ENCODE measurements around the gene PSORS1C2.

Gene PSORS1C2

DNA sequence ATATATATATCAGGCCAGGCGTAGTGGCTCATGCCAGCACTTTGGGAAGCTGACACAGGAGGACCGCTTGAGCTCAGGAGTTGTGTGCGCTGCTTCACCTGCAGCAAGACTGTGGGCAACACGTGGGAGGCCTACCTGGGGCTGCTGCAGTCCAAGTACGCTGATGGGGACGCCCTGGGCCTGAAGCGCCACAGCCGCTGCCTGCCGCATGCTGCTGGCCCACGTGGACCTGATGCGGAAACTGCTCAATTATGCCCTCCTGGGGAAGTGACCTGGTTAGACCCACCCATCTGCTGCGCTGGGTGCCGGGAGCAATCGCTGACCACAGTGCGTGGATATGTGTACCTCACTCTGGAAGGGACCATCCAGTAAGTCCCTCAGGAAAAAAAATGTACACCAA, 1.8 kb upstream of the PSORS1C2 start:
- TF ChIP-seq CTCF (conservative IDR thresholded peaks at IDR 0.05; ENCODE audit: control insufficient read depth, insufficient read depth, low read depth, low read length) = no peak
- H3K4me3 ChIP-seq (ENCODE audit: control insufficient read depth, low read depth, low read length) = no peak overlapping the region
- DNase-seq (ENCODE audit: low read depth) = no peak

GRCh38 chr6:31139599-31139998, 733 bp upstream of the PSORS1C2 start:
- H3K4me3 ChIP-seq (ENCODE audit: control insufficient read depth, low read depth, low read length) = no peak overlapping the region
- no peak for TF ChIP-seq CTCF (conservative IDR thresholded peaks at IDR 0.05; ENCODE audit: control insufficient read depth, insufficient read depth, low read depth, low read length)
- DNase-seq (ENCODE audit: low read depth) = peak; percentile 8

- no peak overlapping the region for H3K4me3 ChIP-seq (ENCODE audit: control insufficient read depth, low read depth, low read length)
- no peak for TF ChIP-seq CTCF (conservative IDR thresholded peaks at IDR 0.05; ENCODE audit: control insufficient read depth, insufficient read depth, low read depth, low read length)
- no peak for DNase-seq (ENCODE audit: low read depth)
Measured at GRCh38 chr6:31135710-31136109, 3.2 kb downstream of the PSORS1C2 start.

DNA sequence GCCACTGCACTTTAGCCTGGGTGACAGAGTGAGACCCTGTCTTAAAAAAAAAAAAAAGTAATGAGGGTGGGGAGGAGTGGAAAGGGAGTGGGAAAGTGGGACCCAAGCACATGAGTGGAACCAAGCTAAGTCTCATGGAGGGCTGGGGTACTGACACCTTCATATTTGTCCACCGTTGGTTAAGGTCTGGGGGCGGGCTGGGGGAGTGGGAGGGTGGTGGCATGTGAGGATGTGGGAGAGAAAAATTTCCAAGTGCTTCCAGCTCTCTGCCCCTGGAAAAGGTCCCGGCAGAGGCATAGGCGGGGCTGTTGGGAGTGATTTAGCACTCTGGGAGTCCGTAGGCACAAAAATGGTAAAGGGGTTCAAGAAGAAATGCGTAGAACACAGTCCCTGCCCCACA, 6.1 kb downstream of the PSORS1C2 start:
- H3K4me3 ChIP-seq (ENCODE audit: control insufficient read depth, low read depth, low read length) = no peak overlapping the region
- no peak for TF ChIP-seq CTCF (conservative IDR thresholded peaks at IDR 0.05; ENCODE audit: control insufficient read depth, insufficient read depth, low read depth, low read length)
- no peak for DNase-seq (ENCODE audit: low read depth)

GRCh38 chr6:31131595-31131994, 7.3 kb downstream of the PSORS1C2 start:
- DNase-seq (ENCODE audit: low read depth) = no peak
- no peak for TF ChIP-seq CTCF (conservative IDR thresholded peaks at IDR 0.05; ENCODE audit: control insufficient read depth, insufficient read depth, low read depth, low read length)
- H3K4me3 ChIP-seq (ENCODE audit: control insufficient read depth, low read depth, low read length) = no peak overlapping the region

DNA sequence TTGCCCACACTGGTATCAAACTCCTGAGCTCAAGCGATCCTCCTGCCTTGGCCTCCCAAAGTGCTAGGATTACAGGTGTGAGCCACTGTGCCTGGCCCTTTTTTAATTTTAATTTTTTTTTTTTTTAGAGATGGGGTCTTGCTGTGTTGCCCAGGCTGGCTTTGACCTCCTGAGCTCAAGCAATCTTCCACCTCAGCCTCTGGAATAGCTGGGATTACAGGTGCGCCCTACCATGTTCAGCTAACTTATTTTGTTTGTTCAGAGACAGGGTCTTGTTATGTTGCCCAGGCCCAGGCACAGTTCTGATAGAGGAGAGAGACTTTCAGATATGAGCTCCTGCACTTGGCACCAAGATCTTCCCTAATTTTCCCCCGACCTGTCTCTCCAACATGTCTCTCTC, 8.1 kb downstream of the PSORS1C2 start:
- no peak for DNase-seq (ENCODE audit: low read depth)
- H3K4me3 ChIP-seq (ENCODE audit: control insufficient read depth, low read depth, low read length) = no peak overlapping the region
- no peak for TF ChIP-seq CTCF (conservative IDR thresholded peaks at IDR 0.05; ENCODE audit: control insufficient read depth, insufficient read depth, low read depth, low read length)

- TF ChIP-seq CTCF (conservative IDR thresholded peaks at IDR 0.05; ENCODE audit: control insufficient read depth, insufficient read depth, low read depth, low read length) = no peak
- no peak overlapping the region for H3K4me3 ChIP-seq (ENCODE audit: control insufficient read depth, low read depth, low read length)
- no peak for DNase-seq (ENCODE audit: low read depth)
Measured at GRCh38 chr6:31129130-31129529, 9.7 kb downstream of the PSORS1C2 start.

All from fibroblast of mammary gland (primary cell).